Ishikawa (cell line): Measurements from ENCODE around the gene ABCB8.

ENCODE experiments used
- CEBPB ChIP-seq: IDR thresholded peaks from 2 replicates; pipeline ENCODE4 v1.6.1; 2012
- CREB1 ChIP-seq: IDR thresholded peaks from 2 replicates; pipeline ENCODE4 v1.6.1; 2012; ENCODE audit warnings: low read depth
- EGR1 ChIP-seq: IDR thresholded peaks from 2 replicates; pipeline ENCODE4 v1.6.1; 2012
- EP300 ChIP-seq: IDR thresholded peaks from 2 replicates; pipeline ENCODE4 v1.6.1; 2012; ENCODE audit warnings: borderline replicate concordance
- FOXM1 ChIP-seq: IDR thresholded peaks from 2 replicates; pipeline ENCODE4 v1.6.1; 2012; ENCODE audit warnings: low read depth, borderline replicate concordance
- NFIC ChIP-seq: IDR thresholded peaks from 2 replicates; pipeline ENCODE4 v1.6.1; 2012
- RAD21 ChIP-seq: IDR thresholded peaks from 2 replicates; pipeline ENCODE4 v1.6.1; 2012; ENCODE audit warnings: low read depth
- REST ChIP-seq: IDR thresholded peaks from 2 replicates; pipeline ENCODE4 v1.6.1; 2012; ENCODE audit warnings: low read depth, mild to moderate bottlenecking
- TAF1 ChIP-seq: IDR thresholded peaks from 2 replicates; pipeline ENCODE4 v1.6.1; 2012; ENCODE audit warnings: low read depth, mild to moderate bottlenecking
- TCF12 ChIP-seq: IDR thresholded peaks from 2 replicates; pipeline ENCODE4 v1.6.1; 2012; ENCODE audit warnings: low read depth
- TEAD4 ChIP-seq: IDR thresholded peaks from 2 replicates; pipeline ENCODE4 v1.6.1; 2012
- YY1 ChIP-seq: IDR thresholded peaks from 2 replicates; pipeline ENCODE4 v1.6.1; 2012; ENCODE audit warnings: low read depth
- ZBTB7A ChIP-seq: IDR thresholded peaks from 2 replicates; pipeline ENCODE4 v1.6.1; 2012; ENCODE audit warnings: low read depth
- TF ChIP-seq, protein P1 (sequence below): IDR thresholded peaks from 2 replicates; pipeline ENCODE4 v1.6.1; 2012
- TF ChIP-seq, protein P2 (sequence below): IDR thresholded peaks from 2 replicates; pipeline ENCODE4 v1.6.1; 2012

ABCB8 gene

DNA sequence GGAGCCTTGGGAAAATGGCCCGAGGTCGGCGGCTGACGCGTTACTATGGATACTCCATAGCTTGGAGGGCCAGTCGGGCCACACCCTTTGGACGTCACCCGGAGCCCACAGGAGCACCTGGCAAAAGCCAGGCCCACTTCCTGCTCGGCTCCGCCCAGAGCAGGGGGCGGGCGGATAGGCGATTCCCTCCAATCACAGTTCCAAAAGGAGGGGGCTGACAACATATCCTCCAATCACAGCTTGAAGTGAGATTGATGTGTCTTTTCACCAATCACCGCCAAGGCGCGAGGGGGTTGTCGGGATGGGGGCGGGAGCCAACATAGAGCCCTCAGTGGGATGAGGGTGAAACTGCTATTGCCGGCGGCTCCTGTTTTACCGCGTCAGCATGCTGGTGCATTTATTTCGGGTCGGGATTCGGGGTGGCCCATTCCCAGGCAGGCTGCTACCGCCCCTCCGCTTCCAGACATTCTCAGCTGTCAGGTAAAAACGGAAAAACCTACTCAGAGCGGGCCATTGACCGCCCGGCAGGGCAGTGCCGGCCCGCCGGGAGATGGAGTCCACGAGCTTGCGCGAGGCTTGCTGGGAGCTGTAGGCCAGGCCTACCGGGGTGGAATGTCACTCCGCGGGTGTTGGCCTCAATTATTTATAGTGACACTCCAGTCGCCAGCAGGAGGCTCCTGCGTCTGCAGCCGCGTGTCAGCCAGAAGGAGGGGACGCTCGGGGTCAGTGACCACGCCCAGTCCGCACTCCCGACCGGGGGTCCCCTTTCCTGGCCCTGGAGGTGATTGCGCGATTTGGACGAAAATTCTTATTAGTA, at the start of gene ABCB8:
Gene ABCB8 (plus strand): TSS at position 320 of the 817 bp plus-strand sequence. CDS start 66 bp downstream, at position 386.
- peak; percentile 67 for TF ChIP-seq TAF1
- peak; percentile 88 for TF ChIP-seq TEAD4
- TF ChIP-seq CEBPB, result no peak
- no peak for TF ChIP-seq EGR1
- TF ChIP-seq ZBTB7A, result 0 out of 2 replicates have a peak, but pooled peaks have one; percentile 55
- TF ChIP-seq, protein P1, sequence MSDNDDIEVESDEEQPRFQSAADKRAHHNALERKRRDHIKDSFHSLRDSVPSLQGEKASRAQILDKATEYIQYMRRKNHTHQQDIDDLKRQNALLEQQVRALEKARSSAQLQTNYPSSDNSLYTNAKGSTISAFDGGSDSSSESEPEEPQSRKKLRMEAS, result peak; percentile 77
- TF ChIP-seq TCF12, result peak; percentile 76
- TF ChIP-seq, protein P2, sequence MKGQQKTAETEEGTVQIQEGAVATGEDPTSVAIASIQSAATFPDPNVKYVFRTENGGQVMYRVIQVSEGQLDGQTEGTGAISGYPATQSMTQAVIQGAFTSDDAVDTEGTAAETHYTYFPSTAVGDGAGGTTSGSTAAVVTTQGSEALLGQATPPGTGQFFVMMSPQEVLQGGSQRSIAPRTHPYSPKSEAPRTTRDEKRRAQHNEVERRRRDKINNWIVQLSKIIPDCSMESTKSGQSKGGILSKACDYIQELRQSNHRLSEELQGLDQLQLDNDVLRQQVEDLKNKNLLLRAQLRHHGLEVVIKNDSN, result peak; percentile 38; the same call in 1 of the 2 replicates
- TF ChIP-seq EP300, result no peak
- TF ChIP-seq RAD21, result peak; percentile 38; the same call in 1 of the 2 replicates
- no peak for TF ChIP-seq NFIC
- TF ChIP-seq REST, result no peak
- TF ChIP-seq YY1, result peak; percentile 79
- TF ChIP-seq FOXM1, result no peak
- peak; percentile 28 for TF ChIP-seq CREB1

- TF ChIP-seq NFIC, result no peak
- TF ChIP-seq, protein P2, result no peak
- TF ChIP-seq RAD21, result no peak
- TF ChIP-seq TAF1, result no peak
- TF ChIP-seq TCF12, result no peak
- no peak for TF ChIP-seq ZBTB7A
- TF ChIP-seq YY1, result no peak
- TF ChIP-seq, protein P1, result no peak
- TF ChIP-seq CEBPB, result no peak
- no peak for TF ChIP-seq FOXM1
- no peak for TF ChIP-seq CREB1
- TF ChIP-seq EP300, result no peak
These were observed 48.4 kb upstream of the ABCB8 start for GRCh38 chr7:150979713-150980390.

GRCh38 chr7:150980663-150981062, 47.6 kb upstream of the ABCB8 start:
- TF ChIP-seq TAF1, result no peak
- TF ChIP-seq, protein P1, result no peak
- TF ChIP-seq REST, result no peak
- no peak for TF ChIP-seq TEAD4
- TF ChIP-seq RAD21, result no peak
- no peak for TF ChIP-seq EP300
- TF ChIP-seq ZBTB7A, result no peak
- TF ChIP-seq, protein P2, result no peak
- no peak for TF ChIP-seq FOXM1
- no peak for TF ChIP-seq CEBPB

DNA sequence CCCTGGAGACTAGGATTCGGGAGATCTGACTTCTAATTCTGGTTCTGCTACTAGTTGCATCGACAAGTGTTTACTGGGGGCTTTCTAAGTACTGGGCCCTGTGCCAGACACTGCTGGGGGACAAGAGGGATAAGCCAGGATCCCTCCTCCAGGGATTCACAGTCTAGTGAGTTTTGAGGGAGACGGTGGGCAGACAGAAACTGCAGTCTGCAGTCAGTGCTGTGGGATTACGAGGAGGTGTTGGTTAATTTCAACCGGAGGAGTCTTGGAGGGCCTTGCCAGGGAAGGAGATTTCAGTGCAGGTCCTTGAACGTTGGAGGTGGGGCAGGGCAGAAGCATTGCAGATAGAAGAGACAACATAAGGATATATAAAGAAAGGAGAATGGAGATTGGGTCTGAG, 46.6 kb upstream of the ABCB8 start:
- no peak for TF ChIP-seq TEAD4
- no peak for TF ChIP-seq REST
- TF ChIP-seq EP300, result no peak
- no peak for TF ChIP-seq CEBPB
